ENCODE measurements around the gene CHID1.

CHID1 gene

GRCh38 chr11:933142-933851 lies 22.7 kb upstream of the CHID1 start:
- peaks cover 3% of the 10 kb centered on the region for H3K4me1 ChIP-seq (ENCODE audit: insufficient read depth, poor library complexity, severe bottlenecking)
- H3K36me3 ChIP-seq (ENCODE audit: low read depth), result peaks cover 7% of the 10 kb centered on the region
- H3K9me3 ChIP-seq (ENCODE audit: severe bottlenecking), result no peaks in the 10 kb centered on the region
- no peaks in the 10 kb centered on the region for H3K27me3 ChIP-seq (ENCODE audit: insufficient read depth, poor library complexity, severe bottlenecking)
- H3K27ac ChIP-seq (ENCODE audit: poor library complexity, severe bottlenecking), result no peak overlapping the region
- DNase-seq (ENCODE audit: low spot score), result no peak
- no peak for ATAC-seq (ENCODE audit: low read depth)
- no peak overlapping the region for H3K4me3 ChIP-seq (ENCODE audit: severe bottlenecking)
- TF ChIP-seq CTCF (IDR thresholded peaks at IDR 0.05; ENCODE audit: poor library complexity, severe bottlenecking), result no peak

GRCh38 chr11:932435-932834 lies 21.8 kb upstream of the CHID1 start:
- Histone ChIP-seq H3K4me3 (ENCODE audit: severe bottlenecking) (no peak overlapping the region), H3K36me3 (ENCODE audit: low read depth) (peaks cover 15% of the 10 kb centered on the region), H3K27ac (ENCODE audit: poor library complexity, severe bottlenecking) (no peak overlapping the region), H3K27me3 (ENCODE audit: insufficient read depth, poor library complexity, severe bottlenecking) (no peaks in the 10 kb centered on the region), H3K4me1 (ENCODE audit: insufficient read depth, poor library complexity, severe bottlenecking) (peaks cover under 1% of the 10 kb centered on the region), H3K9me3 (ENCODE audit: severe bottlenecking) (no peaks in the 10 kb centered on the region)
- ATAC-seq (ENCODE audit: low read depth), result no peak
- DNase-seq (ENCODE audit: low spot score), result no peak
- TF ChIP-seq CTCF (IDR thresholded peaks at IDR 0.05; ENCODE audit: poor library complexity, severe bottlenecking), result no peak

- DNase-seq (ENCODE audit: low spot score) (no peak), ATAC-seq (ENCODE audit: low read depth) (no peak)
- TF ChIP-seq CTCF (IDR thresholded peaks at IDR 0.05; ENCODE audit: poor library complexity, severe bottlenecking), result no peak
- peaks cover 4% of the 10 kb centered on the region for H3K4me1 ChIP-seq (ENCODE audit: insufficient read depth, poor library complexity, severe bottlenecking)
- H3K27me3 ChIP-seq (ENCODE audit: insufficient read depth, poor library complexity, severe bottlenecking), result no peaks in the 10 kb centered on the region
- H3K27ac ChIP-seq (ENCODE audit: poor library complexity, severe bottlenecking), result no peak overlapping the region
- no peaks in the 10 kb centered on the region for H3K9me3 ChIP-seq (ENCODE audit: severe bottlenecking)
- no peak overlapping the region for H3K4me3 ChIP-seq (ENCODE audit: severe bottlenecking)
- H3K36me3 ChIP-seq (ENCODE audit: low read depth), result peaks cover 23% of the 10 kb centered on the region
These were observed 20.8 kb upstream of the CHID1 start for GRCh38 chr11:931385-931784.

GRCh38 chr11:929405-929804 lies 18.8 kb upstream of the CHID1 start:
- ATAC-seq (ENCODE audit: low read depth) (no peak), DNase-seq (ENCODE audit: low spot score) (no peak)
- Histone ChIP-seq H3K4me3 (ENCODE audit: severe bottlenecking) (no peak overlapping the region), H3K27ac (ENCODE audit: poor library complexity, severe bottlenecking) (no peak overlapping the region), H3K9me3 (ENCODE audit: severe bottlenecking) (no peaks in the 10 kb centered on the region), H3K4me1 (ENCODE audit: insufficient read depth, poor library complexity, severe bottlenecking) (peaks cover 4% of the 10 kb centered on the region), H3K36me3 (ENCODE audit: low read depth) (peaks cover 23% of the 10 kb centered on the region), H3K27me3 (ENCODE audit: insufficient read depth, poor library complexity, severe bottlenecking) (no peaks in the 10 kb centered on the region)
- TF ChIP-seq CTCF (IDR thresholded peaks at IDR 0.05; ENCODE audit: poor library complexity, severe bottlenecking), result no peak

GRCh38 chr11:928786-929185 lies 18.2 kb upstream of the CHID1 start:
- TF ChIP-seq CTCF (IDR thresholded peaks at IDR 0.05; ENCODE audit: poor library complexity, severe bottlenecking), result no peak
- Histone ChIP-seq H3K4me3 (ENCODE audit: severe bottlenecking) (no peak overlapping the region), H3K4me1 (ENCODE audit: insufficient read depth, poor library complexity, severe bottlenecking) (peaks cover 4% of the 10 kb centered on the region), H3K27me3 (ENCODE audit: insufficient read depth, poor library complexity, severe bottlenecking) (no peaks in the 10 kb centered on the region), H3K36me3 (ENCODE audit: low read depth) (peaks cover 23% of the 10 kb centered on the region), H3K27ac (ENCODE audit: poor library complexity, severe bottlenecking) (no peak overlapping the region), H3K9me3 (ENCODE audit: severe bottlenecking) (no peaks in the 10 kb centered on the region)
- ATAC-seq (ENCODE audit: low read depth), result no peak
- no peak for DNase-seq (ENCODE audit: low spot score)
